Gastrocnemius medialis (tissue), 4 donors: ENCODE data around the gene SMARCE1.

Experiments
- CTCF ChIP-seq, 5 experiments: fragments of 450-650 bp in 3 of 5; fragments of 200-600 bp in 2 of 5; sonication (generic) in 2 of 5; IDR thresholded peaks in 4 of 5; conservative IDR thresholded peaks in 1 of 5; 1 replicate in 4 of 5; 2 replicates in 1 of 5; pipeline ENCODE4 v1.5.1; 2016 to 2019; ENCODE audit warnings: antibody characterized with exemption in 5 of 5, mild to moderate bottlenecking in 3 of 5, moderate library complexity in 3 of 5
- POLR2A ChIP-seq, 2 donors: fragments of 450-650 bp; IDR thresholded peaks; one replicate each; pipeline ENCODE4 v1.6.1; 2017; ENCODE audit warnings: antibody characterized with exemption in 2 of 2, mild to moderate bottlenecking in 2 of 2, moderate library complexity in 2 of 2

- no peak for TF ChIP-seq CTCF (IDR thresholded peaks at IDR 0.05 in 4 of 5, conservative IDR thresholded peaks at IDR 0.05 in 1 of 5)
- TF ChIP-seq POLR2A (IDR thresholded peaks at IDR 0.05): no peak
Measured at GRCh38 chr17:40618754-40619625, 28.6 kb downstream of the SMARCE1 start.
